Measurements from ENCODE around the gene ADAMTS10. TPM values are rescaled to one million over a fixed set of nuclear protein-coding genes. Genes with fewer than 3 reads are reported as not detected.

ADAMTS10 gene
- total RNA-seq, 2 donors from 2014 or later, result 164 to 214 TPM

- Histone ChIP-seq H3K9me3 (no peaks in the 10 kb centered on the region), H3K27ac (no peak overlapping the region), H3K27me3 (replicated peaks; ENCODE audit: insufficient read depth) (no peaks in the 10 kb centered on the region), H3K4me3 (no peak overlapping the region), H3K4me1 (ENCODE audit: control insufficient read depth in 1 of 2, low read depth in 2 of 2) (peaks cover 5 to 18% of the 10 kb centered on the region in 2 donors), H3K36me3 (no peaks in the 10 kb centered on the region)
- TF ChIP-seq, protein P1, sequence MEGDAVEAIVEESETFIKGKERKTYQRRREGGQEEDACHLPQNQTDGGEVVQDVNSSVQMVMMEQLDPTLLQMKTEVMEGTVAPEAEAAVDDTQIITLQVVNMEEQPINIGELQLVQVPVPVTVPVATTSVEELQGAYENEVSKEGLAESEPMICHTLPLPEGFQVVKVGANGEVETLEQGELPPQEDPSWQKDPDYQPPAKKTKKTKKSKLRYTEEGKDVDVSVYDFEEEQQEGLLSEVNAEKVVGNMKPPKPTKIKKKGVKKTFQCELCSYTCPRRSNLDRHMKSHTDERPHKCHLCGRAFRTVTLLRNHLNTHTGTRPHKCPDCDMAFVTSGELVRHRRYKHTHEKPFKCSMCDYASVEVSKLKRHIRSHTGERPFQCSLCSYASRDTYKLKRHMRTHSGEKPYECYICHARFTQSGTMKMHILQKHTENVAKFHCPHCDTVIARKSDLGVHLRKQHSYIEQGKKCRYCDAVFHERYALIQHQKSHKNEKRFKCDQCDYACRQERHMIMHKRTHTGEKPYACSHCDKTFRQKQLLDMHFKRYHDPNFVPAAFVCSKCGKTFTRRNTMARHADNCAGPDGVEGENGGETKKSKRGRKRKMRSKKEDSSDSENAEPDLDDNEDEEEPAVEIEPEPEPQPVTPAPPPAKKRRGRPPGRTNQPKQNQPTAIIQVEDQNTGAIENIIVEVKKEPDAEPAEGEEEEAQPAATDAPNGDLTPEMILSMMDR (IDR thresholded peaks at IDR 0.05), result no peak
- DNase-seq (ENCODE audit: low spot score) (no peak), ATAC-seq (ENCODE audit: insufficient number of reproducible peaks, low FRiP score, low read depth) (no peak)
Observed at GRCh38 chr19:8648240-8648639, 37.7 kb upstream of the ADAMTS10 start.

- H3K4me3 ChIP-seq, result no peak overlapping the region
- ATAC-seq (ENCODE audit: insufficient number of reproducible peaks, low FRiP score, low read depth) (no peak), DNase-seq (ENCODE audit: low spot score) (no peak)
- H3K36me3 ChIP-seq, result no peaks in the 10 kb centered on the region
- H3K27me3 ChIP-seq (replicated peaks; ENCODE audit: insufficient read depth), result no peaks in the 10 kb centered on the region
- no peak overlapping the region for H3K27ac ChIP-seq
- TF ChIP-seq, protein P1 (IDR thresholded peaks at IDR 0.05), result no peak
- H3K4me1 ChIP-seq (ENCODE audit: control insufficient read depth in 1 of 2, low read depth in 2 of 2), result peaks cover under 1 to 15% of the 10 kb centered on the region in 2 donors
- H3K9me3 ChIP-seq, result no peaks in the 10 kb centered on the region
Observed at GRCh38 chr19:8643860-8644653, 33.5 kb upstream of the ADAMTS10 start.

DNA sequence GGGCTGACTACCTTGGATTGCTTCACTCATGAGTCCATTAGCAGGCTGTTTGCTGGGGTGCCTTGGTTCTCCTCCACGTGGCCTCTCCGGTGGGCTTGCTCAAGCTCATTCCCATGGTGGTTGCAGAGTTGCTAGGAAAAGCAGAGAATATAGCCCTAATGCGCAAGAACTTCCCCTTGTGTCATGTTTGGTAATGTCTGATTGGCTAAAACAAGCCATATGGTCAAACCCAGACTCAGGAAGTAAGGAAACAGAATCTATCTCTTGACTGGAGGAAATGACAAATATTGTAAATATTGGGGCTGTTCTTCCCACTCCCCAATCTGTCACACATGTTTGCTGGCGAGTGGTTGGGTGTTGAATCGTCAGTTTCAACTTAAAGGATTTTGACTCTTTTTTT lies 32.0 kb upstream of the ADAMTS10 start:
- TF ChIP-seq, protein P1 (IDR thresholded peaks at IDR 0.05), result no peak
- H3K27ac ChIP-seq, result no peak overlapping the region
- DNase-seq (ENCODE audit: low spot score), result no peak
- no peak overlapping the region for H3K4me3 ChIP-seq
- H3K4me1 ChIP-seq (ENCODE audit: control insufficient read depth in 1 of 2, low read depth in 2 of 2), result peaks cover 12 to 27% of the 10 kb centered on the region in 2 donors
- H3K9me3 ChIP-seq, result no peaks in the 10 kb centered on the region
- H3K27me3 ChIP-seq (replicated peaks; ENCODE audit: insufficient read depth), result no peaks in the 10 kb centered on the region
- H3K36me3 ChIP-seq, result no peaks in the 10 kb centered on the region
- ATAC-seq (ENCODE audit: insufficient number of reproducible peaks, low FRiP score, low read depth), result no peak

DNA sequence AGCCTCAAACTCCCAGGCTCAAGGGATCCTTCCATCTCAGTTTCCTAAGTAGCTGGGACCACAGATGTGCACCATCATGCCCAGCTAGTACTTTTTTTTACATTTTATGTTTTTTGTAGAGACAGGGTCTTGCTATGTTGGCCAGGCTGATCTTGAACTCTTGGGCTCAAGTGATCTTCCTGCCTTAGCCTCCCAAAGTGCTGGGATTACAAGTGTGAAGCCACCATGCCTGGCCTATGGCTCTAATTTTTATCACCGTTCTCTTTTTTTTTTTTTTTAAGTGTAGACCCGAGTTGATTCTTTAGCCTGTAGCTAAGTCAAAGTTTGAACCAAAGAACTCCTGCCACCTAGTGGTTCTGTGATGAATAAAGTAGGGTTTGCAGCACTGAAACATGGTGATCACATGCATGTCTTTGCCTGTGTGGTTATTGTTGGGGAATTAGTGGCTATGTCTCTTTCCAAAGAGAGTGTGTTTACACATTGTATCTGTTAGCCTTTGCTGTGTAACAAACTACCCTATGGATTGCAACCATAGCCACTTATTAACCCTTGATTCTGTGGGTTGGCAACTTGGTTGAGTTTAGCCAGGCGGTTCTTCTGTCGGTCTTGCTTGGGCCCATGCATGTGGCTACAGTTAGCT lies 31.5 kb upstream of the ADAMTS10 start:
- no peak for DNase-seq (ENCODE audit: low spot score)
- Histone ChIP-seq H3K27ac (no peak overlapping the region), H3K4me1 (ENCODE audit: control insufficient read depth in 1 of 2, low read depth in 2 of 2) (peaks cover 12 to 27% of the 10 kb centered on the region in 2 donors), H3K36me3 (no peaks in the 10 kb centered on the region), H3K4me3 (no peak overlapping the region), H3K9me3 (no peaks in the 10 kb centered on the region), H3K27me3 (replicated peaks; ENCODE audit: insufficient read depth) (no peaks in the 10 kb centered on the region)
- no peak for ATAC-seq (ENCODE audit: insufficient number of reproducible peaks, low FRiP score, low read depth)
- TF ChIP-seq, protein P1 (IDR thresholded peaks at IDR 0.05), result peak; percentile 68

GRCh38 chr19:8641221-8641907 lies 30.8 kb upstream of the ADAMTS10 start:
- Histone ChIP-seq H3K27me3 (replicated peaks; ENCODE audit: insufficient read depth) (no peaks in the 10 kb centered on the region), H3K4me1 (ENCODE audit: control insufficient read depth in 1 of 2, low read depth in 2 of 2) (peaks cover 12 to 27% of the 10 kb centered on the region in 2 donors), H3K27ac (no peak overlapping the region), H3K36me3 (no peaks in the 10 kb centered on the region), H3K4me3 (no peak overlapping the region), H3K9me3 (no peaks in the 10 kb centered on the region)
- ATAC-seq (ENCODE audit: insufficient number of reproducible peaks, low FRiP score, low read depth) (no peak), DNase-seq (ENCODE audit: low spot score) (no peak)
- TF ChIP-seq, protein P1 (IDR thresholded peaks at IDR 0.05), result no peak

Data from thoracic aorta (tissue), 2 donors.